HG03439 (cell line): ENCODE results near the gene TMEM139.

ENCODE experiments used
- ATAC-seq: cut with Tn5 transposase; IDR thresholded peaks from one replicate; pipeline ENCODE4 v1.9.1; 2021; ENCODE audit warnings: mild to moderate bottlenecking, moderate library complexity; ENCODE audit not compliant: unreplicated experiment

TMEM139 gene

GRCh38 chr7:143284591-143285469 lies at the start of gene TMEM139:
Gene TMEM139, plus strand, starts transcription at chr7:143284958. Its CDS starts 1,000 bp downstream, at chr7:143285958.
- ATAC-seq: no peak

- no peak for ATAC-seq
Measured at GRCh38 chr7:143235561-143235960, 49.2 kb upstream of the TMEM139 start.

GRCh38 chr7:143236408-143236990 lies 48.3 kb upstream of the TMEM139 start:
- ATAC-seq: no peak

GRCh38 chr7:143237366-143237765 lies 47.4 kb upstream of the TMEM139 start:
- no peak for ATAC-seq

- ATAC-seq: no peak
Measured at GRCh38 chr7:143238289-143238980, 46.3 kb upstream of the TMEM139 start.

- ATAC-seq: no peak
Measured at GRCh38 chr7:143239813-143240212, 44.9 kb upstream of the TMEM139 start.

- peak; percentile 98 for ATAC-seq
Measured at GRCh38 chr7:143240291-143241168, 44.2 kb upstream of the TMEM139 start.

- no peak for ATAC-seq
Measured at GRCh38 chr7:143242306-143242705, 42.5 kb upstream of the TMEM139 start.

GRCh38 chr7:143243111-143243510 lies 41.6 kb upstream of the TMEM139 start:
- ATAC-seq: no peak

- ATAC-seq: no peak
Measured at GRCh38 chr7:143243614-143244013, 41.1 kb upstream of the TMEM139 start.

- ATAC-seq: no peak
Measured at GRCh38 chr7:143244321-143244720, 40.4 kb upstream of the TMEM139 start.

- no peak for ATAC-seq
Measured at GRCh38 chr7:143245123-143245522, 39.6 kb upstream of the TMEM139 start.

- ATAC-seq: no peak
Measured at GRCh38 chr7:143247372-143247771, 37.4 kb upstream of the TMEM139 start.

- ATAC-seq: no peak
Measured at GRCh38 chr7:143248761-143249354, 35.9 kb upstream of the TMEM139 start.

- no peak for ATAC-seq
Measured at GRCh38 chr7:143250199-143250598, 34.6 kb upstream of the TMEM139 start.

GRCh38 chr7:143250822-143251221 lies 33.9 kb upstream of the TMEM139 start:
- no peak for ATAC-seq

GRCh38 chr7:143252006-143252405 lies 32.8 kb upstream of the TMEM139 start:
- ATAC-seq: no peak

GRCh38 chr7:143255564-143255963 lies 29.2 kb upstream of the TMEM139 start:
- ATAC-seq: no peak

- no peak for ATAC-seq
Measured at GRCh38 chr7:143256325-143256724, 28.4 kb upstream of the TMEM139 start.

GRCh38 chr7:143256932-143257331 lies 27.8 kb upstream of the TMEM139 start:
- ATAC-seq: peak; percentile 69
